Activated gamma-delta T cell treated with anti-CD3 and anti-CD28 coated beads, Interleukin-2, amount 50 U/mL, for 16 hours (primary cell): Measurements from ENCODE around the gene IGF2R.
"Not testable (repeated sequence)": the region's sequence is repeated elsewhere in the genome, so short reads cannot be mapped to it uniquely, and the experiment has no call there.

Source experiments
- DNase-seq: peaks from one replicate; pipeline ENCODE4 v3.0.0-alpha.2; 2020; ENCODE audit warnings: low read depth

IGF2R gene

DNA sequence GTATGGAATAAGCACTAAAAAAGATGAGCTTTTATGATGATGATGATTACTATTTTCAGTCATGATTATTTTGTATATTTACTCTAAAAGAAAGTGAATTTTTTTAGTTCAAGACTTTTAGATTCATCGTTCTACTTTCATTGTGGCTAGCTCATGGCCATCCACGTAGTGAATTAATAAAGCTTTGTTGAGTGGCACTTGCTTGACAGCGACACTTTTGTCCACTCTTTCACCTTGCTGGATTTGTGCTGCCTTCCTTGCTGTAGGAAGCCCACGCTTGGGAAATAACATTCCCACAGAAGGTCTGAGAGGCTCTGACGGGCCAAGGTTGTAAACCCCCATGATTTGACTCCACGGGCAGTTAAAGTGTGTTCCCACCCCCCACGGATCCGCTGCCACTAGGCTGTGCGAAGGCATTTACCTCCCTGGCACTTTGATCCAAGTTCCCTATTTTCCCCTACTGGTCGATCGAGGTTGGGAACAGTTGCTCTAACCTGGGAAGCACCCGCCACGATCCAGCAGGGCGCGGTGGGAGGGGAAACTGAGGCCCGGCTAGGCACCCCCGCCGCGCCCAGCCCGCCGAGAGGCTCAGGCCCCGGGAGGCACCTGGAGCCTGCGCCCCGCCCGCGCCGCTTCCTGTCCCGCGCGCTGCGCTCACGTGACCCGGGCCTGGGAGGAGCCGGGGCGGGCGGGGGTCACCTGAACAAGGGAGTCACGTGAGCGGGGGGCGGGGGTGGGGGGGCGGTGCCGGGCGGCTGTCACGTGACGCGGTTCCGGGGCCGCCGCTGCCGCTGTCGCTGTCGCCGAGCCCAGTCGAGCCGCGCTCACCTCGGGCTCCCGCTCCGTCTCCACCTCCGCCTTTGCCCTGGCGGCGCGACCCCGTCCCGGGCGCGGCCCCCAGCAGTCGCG, at the start of gene IGF2R:
Gene IGF2R, plus strand, starts transcription at position 788 of the 909 bp plus-strand sequence. CDS start 165 bp downstream, outside the sequence.
- peak; percentile 92 for DNase-seq

- DNase-seq, result no peak
These were observed 49.1 kb upstream of the IGF2R start for GRCh38 chr6:159919800-159920199.

GRCh38 chr6:159924150-159924549, 44.7 kb upstream of the IGF2R start:
- DNase-seq, result not testable (repeated sequence)

GRCh38 chr6:159926542-159927203, 42.2 kb upstream of the IGF2R start:
- no peak for DNase-seq

DNA sequence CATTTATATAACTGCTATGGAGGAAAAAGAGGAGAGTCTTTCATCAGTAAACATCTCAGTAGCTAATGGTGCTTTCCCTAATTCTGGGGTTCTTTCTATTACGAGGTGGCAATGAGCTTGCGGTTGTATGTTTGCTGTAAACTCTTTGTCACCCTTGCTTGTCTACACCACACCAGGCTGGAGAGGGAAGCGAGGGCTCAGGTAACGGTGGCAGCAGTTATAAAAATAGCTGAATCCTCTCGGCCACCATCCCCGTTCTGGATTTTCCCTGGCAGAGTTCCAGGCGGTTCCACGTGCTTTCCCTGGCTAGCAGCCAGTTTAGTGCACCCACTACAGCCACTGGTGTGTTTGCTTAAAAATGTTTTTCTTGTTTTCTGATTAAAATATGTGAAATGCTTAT, 39.1 kb upstream of the IGF2R start:
- peak; percentile 22 for DNase-seq

DNA sequence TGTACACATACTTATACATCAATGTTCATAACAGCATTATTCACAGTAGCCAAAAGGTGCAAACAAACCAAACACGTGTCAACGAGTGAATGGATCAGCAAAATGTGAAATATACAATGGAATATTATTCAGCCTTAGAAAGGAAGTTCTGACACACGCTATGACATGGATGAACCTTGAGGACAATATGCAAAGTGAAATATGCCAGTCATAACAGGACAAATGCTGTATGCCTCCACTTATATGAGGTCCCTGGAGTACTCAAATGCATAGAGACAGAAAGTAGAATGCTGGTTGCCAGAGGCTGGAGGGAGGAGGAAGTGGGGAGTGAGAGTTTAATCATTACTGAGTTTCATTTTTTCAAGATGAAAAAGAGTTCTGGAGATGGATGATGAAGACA, 37.8 kb upstream of the IGF2R start:
- DNase-seq, result no peak

DNA sequence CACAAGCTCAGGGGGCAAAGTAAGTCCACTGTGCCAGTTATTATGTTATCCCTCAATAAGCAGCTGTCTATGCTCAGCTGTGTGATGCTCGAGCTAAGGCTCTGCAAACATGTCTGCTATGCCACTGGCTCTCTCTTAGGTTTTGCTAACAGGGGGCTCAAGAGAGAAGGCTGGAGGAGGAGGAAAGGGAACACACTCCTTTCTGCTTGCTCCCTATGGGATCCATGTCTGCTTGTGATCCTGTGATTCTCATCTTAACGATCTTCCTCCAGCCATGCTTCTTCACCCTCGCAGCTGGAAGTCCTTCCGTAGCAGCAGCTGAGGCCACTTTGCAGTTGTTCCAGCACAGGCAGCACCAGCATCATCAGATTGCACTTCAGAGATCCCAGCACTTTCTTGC, 37.0 kb upstream of the IGF2R start:
- DNase-seq, result no peak

GRCh38 chr6:159933077-159933476, 35.8 kb upstream of the IGF2R start:
- no peak for DNase-seq

GRCh38 chr6:159934181-159934580, 34.7 kb upstream of the IGF2R start:
- DNase-seq, result no peak

- DNase-seq, result no peak
These were observed 33.8 kb upstream of the IGF2R start for GRCh38 chr6:159935065-159935464.

- no peak for DNase-seq
These were observed 33.2 kb upstream of the IGF2R start for GRCh38 chr6:159935633-159936032.

GRCh38 chr6:159939591-159940016, 29.3 kb upstream of the IGF2R start:
- no peak for DNase-seq

DNA sequence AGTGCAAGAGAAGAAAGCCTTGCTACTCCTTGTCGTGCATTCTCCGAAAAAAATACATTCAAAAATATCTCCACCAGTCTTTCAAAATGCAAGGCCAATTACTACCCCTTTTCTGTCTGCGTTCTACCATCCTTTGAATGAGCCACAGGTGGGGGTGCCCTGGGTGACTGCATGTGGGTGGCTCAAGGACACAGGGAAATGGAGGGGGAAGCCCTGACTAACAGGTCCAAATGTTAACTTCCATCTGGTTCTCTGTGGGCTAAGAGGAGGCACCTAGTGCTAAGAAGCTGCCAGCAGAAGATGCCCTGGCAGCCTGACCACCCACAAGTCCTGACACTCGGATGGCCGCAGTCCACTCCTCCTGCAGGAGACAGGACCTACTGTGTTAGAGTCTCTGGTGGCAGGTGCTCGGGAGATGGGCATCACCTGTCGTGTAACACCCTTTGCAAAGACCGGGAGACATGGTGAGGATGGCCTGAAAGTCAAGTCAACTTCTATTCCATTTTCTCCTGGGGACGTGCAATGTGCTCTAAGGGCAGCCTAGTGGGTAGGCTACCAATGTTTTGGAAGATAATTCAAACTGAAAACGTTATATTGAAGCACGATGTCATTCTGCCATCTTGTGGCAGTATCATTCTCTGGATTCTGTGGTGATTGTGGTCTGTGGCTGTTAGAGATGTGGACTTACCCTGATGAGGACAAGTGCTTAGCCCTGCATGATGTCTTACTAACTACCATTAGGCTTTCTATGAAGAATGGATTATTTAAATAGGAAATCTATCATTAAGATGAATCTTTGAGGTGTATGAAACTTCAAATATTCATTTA, 27.4 kb upstream of the IGF2R start:
- DNase-seq, result no peak

- no peak for DNase-seq
These were observed 25.7 kb upstream of the IGF2R start for GRCh38 chr6:159943101-159943632.

DNA sequence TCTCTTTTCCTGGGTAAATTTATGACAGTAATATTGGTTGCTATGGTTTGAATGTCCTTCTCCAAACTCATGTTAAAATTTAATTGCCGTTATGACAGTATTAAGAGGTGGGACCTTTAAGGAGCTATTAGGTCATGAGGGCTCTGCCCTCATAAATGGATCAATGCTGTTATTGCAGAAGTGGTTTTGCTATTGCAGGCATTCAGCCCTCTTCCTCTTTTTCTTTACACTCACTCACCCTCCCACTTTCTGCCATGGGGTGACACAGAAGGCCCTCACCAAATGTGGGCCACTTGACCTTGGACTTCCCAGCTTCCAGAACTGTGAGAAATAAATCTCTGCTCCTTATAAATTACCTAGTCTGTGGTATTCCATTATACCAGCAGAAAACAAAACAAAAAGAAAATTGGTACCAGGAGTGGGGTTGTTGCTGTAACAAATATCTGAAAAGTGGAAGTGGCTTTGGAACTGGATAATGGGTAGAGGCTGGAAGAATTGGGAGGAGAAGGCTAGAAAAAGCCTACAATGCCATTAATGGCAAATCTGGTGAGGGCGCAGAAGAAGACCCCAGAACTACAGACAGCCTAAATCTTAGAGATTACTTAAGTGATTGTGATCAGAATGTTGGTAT, 24.8 kb upstream of the IGF2R start:
- no peak for DNase-seq

DNA sequence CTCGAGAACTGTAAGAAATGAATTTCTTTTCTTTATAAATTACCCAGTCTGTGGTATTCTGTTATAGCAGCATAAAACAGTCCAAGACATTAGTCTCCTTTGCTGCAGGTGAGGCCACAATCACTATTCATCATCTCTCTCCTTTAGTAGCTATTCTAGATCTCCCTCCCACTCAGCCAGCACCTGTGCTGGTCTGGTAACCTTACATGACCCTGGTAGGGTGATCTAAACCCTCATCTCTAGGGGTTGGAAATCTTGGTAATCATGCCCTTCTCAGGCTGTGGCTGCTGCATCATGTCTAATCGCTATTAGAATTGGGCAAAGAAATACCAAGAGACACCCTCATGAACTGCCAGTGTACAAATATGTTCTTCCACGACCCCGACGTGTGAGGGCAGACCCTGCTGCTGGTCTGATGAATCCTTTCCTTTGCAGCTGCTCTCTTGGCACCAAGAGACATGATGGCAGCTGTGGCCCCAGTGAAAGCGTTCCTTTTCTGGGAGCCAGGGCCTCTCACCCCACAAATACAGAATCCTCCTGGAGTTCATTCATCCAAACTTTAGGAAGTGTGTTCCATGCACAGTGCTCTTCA, 23.0 kb upstream of the IGF2R start:
- DNase-seq, result no peak

DNA sequence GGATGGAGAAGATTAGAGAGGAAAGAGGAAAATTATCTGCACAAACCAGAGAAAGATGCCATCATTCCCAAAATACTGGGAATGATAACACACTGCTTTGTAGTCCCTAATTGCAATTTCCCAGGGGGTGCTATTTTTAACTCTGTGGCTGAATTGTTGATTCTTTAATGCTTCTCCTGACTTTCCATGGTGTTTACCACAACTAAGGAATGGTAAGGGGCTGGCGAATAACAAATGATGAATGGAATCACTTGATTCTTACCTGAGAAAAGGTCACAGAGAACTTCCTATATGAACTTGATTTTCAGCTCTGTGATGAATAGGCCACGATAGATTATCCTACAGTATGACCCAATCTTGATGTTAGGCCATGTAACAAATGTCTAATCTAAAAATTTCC, 22.0 kb upstream of the IGF2R start:
- no peak for DNase-seq

- DNase-seq, result no peak
These were observed 20.7 kb upstream of the IGF2R start for GRCh38 chr6:159948199-159948598.

DNA sequence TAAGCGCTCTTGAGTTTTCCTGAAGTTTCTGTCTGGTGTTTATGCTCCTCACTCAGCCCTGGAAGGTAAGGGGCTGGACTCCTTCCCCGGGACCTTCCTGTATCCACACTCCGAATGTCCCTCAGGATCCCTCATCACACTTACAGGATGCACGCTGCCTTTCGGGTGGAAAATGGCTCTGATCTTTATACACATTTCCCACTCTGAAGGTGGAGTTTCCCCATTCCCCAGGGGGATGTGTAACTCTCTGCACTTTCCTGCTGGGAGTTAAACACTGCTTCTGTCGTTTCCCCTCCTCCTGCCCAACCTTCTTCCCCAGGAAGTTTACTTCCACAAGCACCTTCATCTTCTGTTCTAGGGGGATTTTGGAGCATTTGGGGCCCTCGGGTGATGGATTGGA, 17.1 kb upstream of the IGF2R start:
- DNase-seq, result no peak

DNA sequence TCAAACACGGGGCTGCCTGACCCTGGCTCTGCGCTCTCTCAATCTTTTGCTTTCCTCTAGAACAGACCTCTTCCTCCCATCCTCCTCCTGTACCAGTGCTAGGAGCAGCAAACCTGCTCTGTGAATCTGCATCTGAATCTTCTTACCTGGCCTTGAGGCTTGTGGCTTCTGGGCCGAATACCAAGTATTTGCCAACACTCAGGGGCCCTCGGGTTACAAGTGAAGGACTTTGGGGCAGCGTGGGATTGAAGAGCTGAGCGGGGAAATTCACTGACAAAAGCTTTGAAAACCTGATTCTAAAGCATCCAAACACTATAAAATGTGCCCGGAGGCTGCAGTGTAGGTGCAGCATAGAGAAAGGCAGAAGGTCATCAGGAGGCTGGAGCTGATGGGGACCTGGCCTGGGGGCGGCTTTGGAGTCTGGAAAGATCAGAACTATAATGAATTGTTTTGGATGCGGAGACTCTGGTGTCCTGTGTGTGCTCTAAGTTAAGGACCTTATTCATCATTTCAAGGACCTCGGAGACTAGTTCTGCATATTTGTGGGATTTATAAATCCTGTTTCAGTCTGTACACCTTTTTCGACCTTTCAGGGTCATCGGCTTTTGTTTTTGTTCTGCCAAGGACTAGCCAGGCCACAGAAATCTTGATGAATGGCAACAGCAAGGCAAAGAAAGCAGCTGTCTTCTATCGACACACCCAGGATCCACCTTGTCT, 16.4 kb upstream of the IGF2R start:
- no peak for DNase-seq
